NCI-H460 (cell line): ENCODE measurements around the gene PDZD4. TPM values are rescaled to one million over a fixed set of nuclear protein-coding genes. Genes with fewer than 3 reads are reported as not detected.

ENCODE experiments used
- DNase-seq: peaks from one replicate; pipeline ENCODE4 v3.0.0-alpha.2; 2016; ENCODE audit warnings: low read depth; ENCODE audit errors: extremely low read depth
- polyA plus RNA-seq: library from polyadenylated mRNA; depleted of rRNA; stranded (reverse); fragments of >200 nt; gene quantifications from 2 replicates; pipeline ENCODE4 v1.2.3, GENCODE V29; 2014; cell fraction: nucleus; rRNA removed
- total RNA-seq: library from RNA; depleted of rRNA; stranded (reverse); fragments of >200 nt; shearing (Covaris generic); gene quantifications from 2 replicates; pipeline ENCODE4 v1.2.3, GENCODE V29; 2014; rRNA removed

PDZD4 gene
- 1.1 and 1.4 TPM in 2 replicates for total RNA-seq
- 4.2 and 5.3 TPM in 2 replicates for polyA plus RNA-seq

GRCh38 chrX:153829799-153830639 is at the start of gene PDZD4:
Gene PDZD4, minus strand, starts transcription at chrX:153830544. Its CDS starts 246 bp downstream, at chrX:153830298.
- DNase-seq = no peak

- no peak for DNase-seq
Observed at GRCh38 chrX:153879741-153880439, 49.5 kb upstream of the PDZD4 start.

GRCh38 chrX:153878969-153879653 is 48.8 kb upstream of the PDZD4 start:
- no peak for DNase-seq

GRCh38 chrX:153878345-153878744 is 48.0 kb upstream of the PDZD4 start:
- no peak for DNase-seq

- no peak for DNase-seq
Observed at GRCh38 chrX:153877571-153878261, 47.4 kb upstream of the PDZD4 start.

GRCh38 chrX:153876112-153876491 is 45.8 kb upstream of the PDZD4 start:
- DNase-seq = no peak

- DNase-seq = peak; percentile 30
Observed at GRCh38 chrX:153875391-153876111, 45.2 kb upstream of the PDZD4 start.

- no peak for DNase-seq
Observed at GRCh38 chrX:153874366-153875125, 44.2 kb upstream of the PDZD4 start.

GRCh38 chrX:153874085-153874365 is 43.7 kb upstream of the PDZD4 start:
- no peak for DNase-seq

GRCh38 chrX:153873282-153874084 is 43.1 kb upstream of the PDZD4 start:
- no peak for DNase-seq

GRCh38 chrX:153871946-153872878 is 41.9 kb upstream of the PDZD4 start:
- DNase-seq = no peak

GRCh38 chrX:153871451-153871850 is 41.1 kb upstream of the PDZD4 start:
- DNase-seq = no peak

- DNase-seq = no peak
Observed at GRCh38 chrX:153870791-153871360, 40.5 kb upstream of the PDZD4 start.

GRCh38 chrX:153870288-153870690 is 39.9 kb upstream of the PDZD4 start:
- no peak for DNase-seq

GRCh38 chrX:153869473-153870287 is 39.3 kb upstream of the PDZD4 start:
- DNase-seq = no peak
